Transverse colon (tissue), 4 donors: ENCODE results near the gene DIP2B. TPM values are rescaled to one million over a fixed set of nuclear protein-coding genes. Genes with fewer than 3 reads are reported as not detected.
"Not testable (repeated sequence)": the region's sequence is repeated elsewhere in the genome, so short reads cannot be mapped to it uniquely, and the experiment has no call there.

Experiments used
- DNase-seq: peaks from one replicate; pipeline ENCODE4 v3.0.0-alpha.2; 2019
- H3K27ac ChIP-seq, 4 donors: fragments of 200-600 bp; sonication (generic); 2 replicates each; pipeline ENCODE4 v1.5.1; 2016 to 2018; ENCODE audit warnings: inconsistent platforms in 4 of 4
- H3K27me3 ChIP-seq: fragments of 200-600 bp; sonication (generic); 2 replicates; pipeline ENCODE4 v1.5.1; 2017; ENCODE audit warnings: inconsistent platforms
- H3K36me3 ChIP-seq, 4 donors: fragments of 200-600 bp; sonication (generic); 2 replicates each; pipeline ENCODE4 v1.5.1; 2017 to 2019; ENCODE audit warnings: inconsistent platforms in 4 of 4
- H3K4me1 ChIP-seq, 4 donors: fragments of 200-600 bp; sonication (generic); 2 replicates each; pipeline ENCODE4 v1.5.1; 2017 to 2020; ENCODE audit warnings: inconsistent platforms in 4 of 4
- H3K4me3 ChIP-seq, 4 donors: fragments of 200-600 bp; sonication (generic); 1 replicate in 1 of 4; 2 replicates in 3 of 4; pipeline versions ENCODE4 v1.5.1 to v1.6.1; 2017 to 2019; ENCODE audit warnings: inconsistent platforms in 4 of 4
- H3K9me3 ChIP-seq, 2 donors: fragments of 200-600 bp; sonication (generic); 2 replicates each; pipeline ENCODE4 v1.5.1; 2017 to 2019; ENCODE audit warnings: inconsistent platforms in 2 of 2
- CTCF ChIP-seq, 5 experiments: fragments of 200-600 bp in 3 of 5; fragments of 450-650 bp in 2 of 5; sonication (generic) in 3 of 5; IDR thresholded peaks; 1 replicate in 2 of 5; 2 replicates in 3 of 5; pipeline ENCODE4 v1.5.1; 2016 to 2017; ENCODE audit warnings: antibody characterized with exemption in 5 of 5, inconsistent platforms in 3 of 5, mild to moderate bottlenecking in 2 of 5, moderate library complexity in 1 of 5
- EP300 ChIP-seq: sonication (generic); formaldehyde crosslinking; IDR thresholded peaks from one replicate; pipeline ENCODE4 v1.6.1; 2017; ENCODE audit warnings: antibody characterized with exemption, low read depth
- POLR2A ChIP-seq: fragments of 450-650 bp; IDR thresholded peaks from one replicate; pipeline ENCODE4 v1.6.1; 2016; ENCODE audit warnings: antibody characterized with exemption, mild to moderate bottlenecking, moderate library complexity
- POLR2AphosphoS5 ChIP-seq, 3 donors: sonication (generic); formaldehyde crosslinking; IDR thresholded peaks; one replicate each; pipeline ENCODE4 v1.6.1; 2016; ENCODE audit warnings: antibody characterized with exemption in 3 of 3
- WGBS, 2 donors: methylation state at CpG; one replicate each; pipeline ENCODE4 v1.1.5; 2018; ENCODE audit warnings: low coverage in 1 of 2; 5-methylcytosine and 5-hydroxymethylcytosine counted together
- in situ Hi-C, 4 donors: fragments of 200-750 bp; cut with MboI; loops; one replicate each; pipeline versions ENCODE4 v1.15.0 to v1.15.1; 2017; ENCODE audit warnings: low sequenced_read_pairs in 3 of 4, low pct_ligation_motif_present in 1 of 4, low pct_unique_long_range_greater_than_20kb in 1 of 4
- intact Hi-C: fragments of 100-400 bp; cut with DNase I; formaldehyde crosslinking; loops from one replicate; pipeline ENCODE4 v1.15.1; 2023; ENCODE audit warnings: low total_unique reads
- total RNA-seq, 4 donors: library from RNA; depleted of rRNA; stranded (reverse); fragments of >200 nt; gene quantifications; one replicate each; pipeline ENCODE4 v1.1.0, GENCODE V29; 2016

The DIP2B gene
- total RNA-seq, 4 donors from 2014 or later = 40.0 to 129 (median 57.9) TPM

- Histone ChIP-seq H3K9me3 (no peaks in the 10 kb centered on the region), H3K4me3 (no peak overlapping the region), H3K4me1 (peaks cover 0 to 10% (median 0%) of the 10 kb centered on the region in 4 donors), H3K27ac (no peak overlapping the region), H3K27me3 (no peaks in the 10 kb centered on the region), H3K36me3 (no peaks in the 10 kb centered on the region)
- 80 to 91% methylated on average over 6 to 11 of the region's 11 CpGs for WGBS, 2 donors
- intact Hi-C loops (no loop called here), in situ Hi-C loops (loop anchor here in 1 of 4 donors (25.0 kb wide), 1 partner anchor 94 kb away; no protein-coding TSS in a partner anchor)
- TF ChIP-seq POLR2A (no peak), EP300 (no peak), CTCF (IDR thresholded peaks at IDR 0.05) (no peak), POLR2AphosphoS5 (IDR thresholded peaks at IDR 0.05) (no peak)
- DNase-seq = no peak
Observed at GRCh38 chr12:50556273-50556672, 51.5 kb downstream of the DIP2B start.

- H3K4me3 ChIP-seq, H3K9me3 ChIP-seq, H3K36me3 ChIP-seq, H3K27me3 ChIP-seq, H3K27ac ChIP-seq, intact Hi-C loops, DNase-seq, H3K4me1 ChIP-seq: not testable (repeated sequence)
- 89 to 100% methylated on average over 3 to 7 of the region's 7 CpGs for WGBS, 2 donors
- in situ Hi-C loops = loop anchor here in 1 of 4 donors (25.0 kb wide), 1 partner anchor 94 kb away; no protein-coding TSS in a partner anchor
Observed at GRCh38 chr12:50556796-50557195, 52.0 kb downstream of the DIP2B start.

GRCh38 chr12:50557421-50557820, 52.6 kb downstream of the DIP2B start:
- H3K36me3 ChIP-seq = no peaks in the 10 kb centered on the region
- no peak overlapping the region for H3K4me3 ChIP-seq
- no peaks in the 10 kb centered on the region for H3K9me3 ChIP-seq
- in situ Hi-C loops = loop anchor here in 1 of 4 donors (25.0 kb wide), 1 partner anchor 95 kb away; no protein-coding TSS in a partner anchor
- no peaks in the 10 kb centered on the region for H3K27me3 ChIP-seq
- DNase-seq = no peak
- H3K4me1 ChIP-seq = peaks cover 0 to 10% (median 0%) of the 10 kb centered on the region in 4 donors
- no peak overlapping the region for H3K27ac ChIP-seq
- no peak for TF ChIP-seq EP300
- no peak for TF ChIP-seq CTCF (IDR thresholded peaks at IDR 0.05)
- no peak for TF ChIP-seq POLR2AphosphoS5 (IDR thresholded peaks at IDR 0.05)
- TF ChIP-seq POLR2A = no peak
- intact Hi-C loops = no loop called here
- 92 to 100% methylated on average over 2 of the region's 2 CpGs for WGBS, 2 donors

- WGBS, 2 donors = 41 to 73% methylated on average over 1 of the region's 1 CpG
- no peak overlapping the region for H3K4me3 ChIP-seq
- peaks cover 0 to 20% (median 2%) of the 10 kb centered on the region in 4 donors for H3K4me1 ChIP-seq
- no peaks in the 10 kb centered on the region for H3K27me3 ChIP-seq
- DNase-seq = no peak
- in situ Hi-C loops (loop anchor here in 1 of 4 donors (25.0 kb wide), 1 partner anchor 97 kb away; no protein-coding TSS in a partner anchor), intact Hi-C loops (no loop called here)
- no peaks in the 10 kb centered on the region for H3K36me3 ChIP-seq
- no peak for TF ChIP-seq POLR2AphosphoS5 (IDR thresholded peaks at IDR 0.05)
- TF ChIP-seq EP300 = no peak
- no peak for TF ChIP-seq POLR2A
- no peak for TF ChIP-seq CTCF (IDR thresholded peaks at IDR 0.05)
- H3K27ac ChIP-seq = no peak overlapping the region
- no peaks in the 10 kb centered on the region for H3K9me3 ChIP-seq
Observed at GRCh38 chr12:50558970-50559369, 54.2 kb downstream of the DIP2B start.
